Right ventricle myocardium inferior (tissue), 1 donor: ENCODE data around the gene PDE11A. TPM values are rescaled to one million over a fixed set of nuclear protein-coding genes. Genes with fewer than 3 reads are reported as not detected.

ENCODE experiments used
- ATAC-seq: fragments of 200-7000 bp; cut with Tn5 transposase; one replicate; pipeline ENCODE4 v1.9.1; 2020; ENCODE audit warnings: mild to moderate bottlenecking, moderate library complexity
- DNase-seq: peaks from one replicate; pipeline ENCODE4 v3.0.0; 2021; ENCODE audit errors: missing footprints
- intact Hi-C: fragments of 100-400 bp; cut with DNase I; formaldehyde crosslinking; loops from one replicate; pipeline ENCODE4 v1.11.0; 2022
- total RNA-seq: library from RNA; stranded (reverse); fragmentation: NEBNext Ultra II Directional; extraction: Animal tissue kit (Norgen Biotek cat#: 25700); gene quantifications from one replicate; pipeline ENCODE4 v1.2.1, GENCODE V29; 2021
- donor health status: DM: no; HTN: yes; CAD: no; lungs with severe emphysema.

Gene PDE11A
- total RNA-seq, 1 donor from 2014 or later, result 4.4 TPM

GRCh38 chr2:177679611-177680605 lies 392.7 kb downstream of the PDE11A start:
- intact Hi-C loops, result no loop called here
- no peak for ATAC-seq

GRCh38 chr2:177678939-177679338 lies 393.6 kb downstream of the PDE11A start:
- ATAC-seq (no peak), DNase-seq (no peak)
- intact Hi-C loops, result no loop called here

More at GRCh38 chr2:177679611-177680605, 392.7 kb downstream of the PDE11A start:
- no peak for DNase-seq

GRCh38 chr2:177676636-177677035 lies 395.9 kb downstream of the PDE11A start:
- ATAC-seq (no peak), DNase-seq (no peak)
- intact Hi-C loops, result no loop called here

GRCh38 chr2:177675825-177676224 lies 396.8 kb downstream of the PDE11A start:
- DNase-seq (no peak), ATAC-seq (no peak)
- intact Hi-C loops, result no loop called here

- intact Hi-C loops, result no loop called here
- no peak for DNase-seq
- no peak for ATAC-seq
Measured at GRCh38 chr2:177675350-177675821, 397.2 kb downstream of the PDE11A start.

- DNase-seq (no peak), ATAC-seq (no peak)
- intact Hi-C loops, result no loop called here
Measured at GRCh38 chr2:177673602-177674595, 398.7 kb downstream of the PDE11A start.

GRCh38 chr2:177671662-177672061 lies 400.9 kb downstream of the PDE11A start:
- no peak for DNase-seq
- intact Hi-C loops, result no loop called here
- no peak for ATAC-seq

- intact Hi-C loops, result no loop called here
- ATAC-seq (no peak), DNase-seq (no peak)
Measured at GRCh38 chr2:177670791-177671535, 401.6 kb downstream of the PDE11A start.

GRCh38 chr2:177669625-177670330 lies 402.8 kb downstream of the PDE11A start:
- intact Hi-C loops, result no loop called here
- no peak for DNase-seq
- no peak for ATAC-seq

- no peak for ATAC-seq
- intact Hi-C loops, result no loop called here
- no peak for DNase-seq
Measured at GRCh38 chr2:177669201-177669600, 403.4 kb downstream of the PDE11A start.

GRCh38 chr2:177668617-177669016 lies 404.0 kb downstream of the PDE11A start:
- ATAC-seq (no peak), DNase-seq (no peak)
- intact Hi-C loops, result no loop called here

GRCh38 chr2:177667626-177668025 lies 405.0 kb downstream of the PDE11A start:
- intact Hi-C loops, result no loop called here
- ATAC-seq (no peak), DNase-seq (no peak)

- ATAC-seq (no peak), DNase-seq (no peak)
- intact Hi-C loops, result no loop called here
Measured at GRCh38 chr2:177666408-177666807, 406.2 kb downstream of the PDE11A start.

GRCh38 chr2:177665948-177666347 lies 406.6 kb downstream of the PDE11A start:
- ATAC-seq (no peak), DNase-seq (no peak)
- intact Hi-C loops, result no loop called here

GRCh38 chr2:177665328-177665727 lies 407.2 kb downstream of the PDE11A start:
- ATAC-seq, result no peak
- intact Hi-C loops, result no loop called here
- no peak for DNase-seq

- intact Hi-C loops, result no loop called here
- DNase-seq (no peak), ATAC-seq (no peak)
Measured at GRCh38 chr2:177662895-177663294, 409.7 kb downstream of the PDE11A start.

- no peak for DNase-seq
- intact Hi-C loops, result no loop called here
- no peak for ATAC-seq
Measured at GRCh38 chr2:177660742-177661141, 411.8 kb downstream of the PDE11A start.

GRCh38 chr2:177658309-177658708 lies 414.3 kb downstream of the PDE11A start:
- intact Hi-C loops, result no loop called here
- ATAC-seq (no peak), DNase-seq (no peak)
